Measurements from ENCODE around the gene ITPK1. TPM values are rescaled to one million over a fixed set of nuclear protein-coding genes. Genes with fewer than 3 reads are reported as not detected.

The ITPK1 gene
- total RNA-seq, 4 donors from 2014 or later, result 108 to 221 (median 138) TPM

- H3K27ac ChIP-seq (replicated peaks in 1 of 4), result peak overlapping the region; percentile 65 to 89 (median 67)
- intact Hi-C loops (cut with DNase I), result no loop called here
- peaks cover 0 to 6% (median 0%) of the 10 kb centered on the region in 4 donors for H3K36me3 ChIP-seq
These were observed 105.6 kb downstream of the ITPK1 start for GRCh38 chr14:93010130-93010499.

GRCh38 chr14:93009471-93010129, 106.1 kb downstream of the ITPK1 start:
- Histone ChIP-seq H3K4me1 (peaks cover 100% of the 10 kb centered on the region in 4 donors), H3K36me3 (peaks cover 0 to under 1% (median 0%) of the 10 kb centered on the region in 4 donors), H3K9me3 (no peaks in the 10 kb centered on the region), H3K27ac (replicated peaks in 1 of 4) (peak overlapping the region; percentile 65 to 89 (median 70)), H3K27me3 (no peaks in the 10 kb centered on the region), H3K4me3 (no peak overlapping the region)
- WGBS, result 79% methylated on average over 14 of the region's 17 CpGs
- no peak for DNase-seq (ENCODE audit: extremely low spot score)
- intact Hi-C loops (cut with DNase I), result no loop called here
- TF ChIP-seq POLR2AphosphoS5 (IDR thresholded peaks at IDR 0.05) (peak; percentile 26 to 55), EP300 (IDR thresholded peaks at IDR 0.05) (no peak)

More at GRCh38 chr14:93010130-93010499, 105.6 kb downstream of the ITPK1 start:
- TF ChIP-seq EP300 (IDR thresholded peaks at IDR 0.05) (no peak), POLR2A (IDR thresholded peaks at IDR 0.05; ENCODE audit: low read depth) (no peak), CTCF (IDR thresholded peaks at IDR 0.05) (no peak), POLR2AphosphoS5 (IDR thresholded peaks at IDR 0.05) (no peak)
- 71% methylated on average over 11 of the region's 11 CpGs for WGBS
- Histone ChIP-seq H3K4me1 (peaks cover 100% of the 10 kb centered on the region in 4 donors), H3K4me3 (no peak overlapping the region), H3K27me3 (no peaks in the 10 kb centered on the region), H3K9me3 (no peaks in the 10 kb centered on the region)
- DNase-seq (ENCODE audit: extremely low spot score), result no peak

- intact Hi-C loops (cut with DNase I), result no loop called here
- H3K27ac ChIP-seq (replicated peaks in 1 of 4), result peak overlapping the region; percentile 65 to 89 (median 70)
- H3K4me3 ChIP-seq, result no peak overlapping the region
- no peaks in the 10 kb centered on the region for H3K36me3 ChIP-seq
- WGBS, result 18% methylated on average over 2 of the region's 9 CpGs
- DNase-seq (ENCODE audit: extremely low spot score), result no peak
- H3K4me1 ChIP-seq, result peaks cover 90 to 100% (median 99%) of the 10 kb centered on the region in 4 donors
- H3K27me3 ChIP-seq, result no peaks in the 10 kb centered on the region
- H3K9me3 ChIP-seq, result no peaks in the 10 kb centered on the region
- peak in 1 of 2 donors; percentile 48 for TF ChIP-seq POLR2AphosphoS5 (IDR thresholded peaks at IDR 0.05)
- TF ChIP-seq POLR2A (IDR thresholded peaks at IDR 0.05; ENCODE audit: low read depth), result no peak
- TF ChIP-seq CTCF (IDR thresholded peaks at IDR 0.05), result no peak
These were observed 107.3 kb downstream of the ITPK1 start for GRCh38 chr14:93008381-93008780.

- peak overlapping the region; percentile 65 to 89 (median 70) for H3K27ac ChIP-seq (replicated peaks in 1 of 4)
- no peaks in the 10 kb centered on the region for H3K36me3 ChIP-seq
- H3K27me3 ChIP-seq, result no peaks in the 10 kb centered on the region
- no peaks in the 10 kb centered on the region for H3K9me3 ChIP-seq
- DNase-seq (ENCODE audit: extremely low spot score), result no peak
- H3K4me1 ChIP-seq, result peaks cover 80 to 99% (median 98%) of the 10 kb centered on the region in 4 donors
- no peak for TF ChIP-seq EP300 (IDR thresholded peaks at IDR 0.05)
- no peak for TF ChIP-seq CTCF (IDR thresholded peaks at IDR 0.05)
- no peak for TF ChIP-seq POLR2A (IDR thresholded peaks at IDR 0.05; ENCODE audit: low read depth)
- TF ChIP-seq POLR2AphosphoS5 (IDR thresholded peaks at IDR 0.05), result peak; percentile 9 to 55
- H3K4me3 ChIP-seq, result no peak overlapping the region
- WGBS, result 69% methylated on average over 5 of the region's 15 CpGs
- intact Hi-C loops (cut with DNase I), result no loop called here
These were observed 108.3 kb downstream of the ITPK1 start for GRCh38 chr14:93007225-93007997.

GRCh38 chr14:93006567-93007051, 109.1 kb downstream of the ITPK1 start:
- H3K27ac ChIP-seq (replicated peaks in 1 of 4), result peak overlapping the region; percentile 65 to 89 (median 70)
- no peaks in the 10 kb centered on the region for H3K9me3 ChIP-seq
- H3K27me3 ChIP-seq, result no peaks in the 10 kb centered on the region
- H3K36me3 ChIP-seq, result no peaks in the 10 kb centered on the region
- H3K4me1 ChIP-seq, result peaks cover 72 to 95% (median 92%) of the 10 kb centered on the region in 4 donors
- H3K4me3 ChIP-seq, result no peak overlapping the region
- intact Hi-C loops (cut with DNase I), result no loop called here
- 69% methylated on average over 5 of the region's 6 CpGs for WGBS
- no peak for TF ChIP-seq EP300 (IDR thresholded peaks at IDR 0.05)
- no peak for TF ChIP-seq POLR2AphosphoS5 (IDR thresholded peaks at IDR 0.05)
- TF ChIP-seq CTCF (IDR thresholded peaks at IDR 0.05), result no peak
- TF ChIP-seq POLR2A (IDR thresholded peaks at IDR 0.05; ENCODE audit: low read depth), result no peak
- DNase-seq (ENCODE audit: extremely low spot score), result no peak

Measured in esophagus muscularis mucosa (tissue), 4 donors.